Panc1 (cell line): Measurements from ENCODE around the gene SLC25A41. TPM values are rescaled to one million over a fixed set of nuclear protein-coding genes. Genes with fewer than 3 reads are reported as not detected.

Experiments
- ATAC-seq: fragments of 200-7000 bp; cut with Tn5 transposase; 2 replicates; pipeline ENCODE4 v1.9.1; 2020; ENCODE audit warnings: mild to moderate bottlenecking, moderate library complexity
- BruUV-seq: library from RNA; stranded (reverse); fragments of 400-500 nt; replicated peaks from 2 replicates; lab custom pipeline; 2021; lab: Mats Ljungman, UMichigan
- CTCF ChIA-PET: fragments of 300-600 bp; sonication (Branson Sonifier 250); formaldehyde crosslinking; loops from one replicate; lab custom pipeline; 2022; ENCODE audit warnings: antibody characterized with exemption; lab: Charles Lee
- POLR2A ChIA-PET: fragments of 300-600 bp; sonication (Branson Sonifier 250); formaldehyde crosslinking; loops from one replicate; lab custom pipeline; 2022; ENCODE audit warnings: antibody characterized with exemption; lab: Charles Lee
- DNase-seq: peaks from one replicate; pipeline ENCODE4 v3.0.0-alpha.2; 2010; ENCODE audit warnings: low read depth, low spot score
- H3K27ac ChIP-seq: 2 replicates; pipeline ENCODE4 v1.5.1; 2011; ENCODE audit warnings: mild to moderate bottlenecking, low read length, inconsistent platforms
- H3K27me3 ChIP-seq: fragments of 200-500 bp; sonication (Bioruptor generic); 2 replicates; pipeline ENCODE4 v1.6.0; 2014; ENCODE audit warnings: low read length, inconsistent platforms; ENCODE audit not compliant: control insufficient read depth, insufficient read depth
- H3K36me3 ChIP-seq: fragments of 200-500 bp; sonication (Bioruptor generic); 2 replicates; pipeline ENCODE4 v1.5.1; 2014; ENCODE audit warnings: inconsistent platforms, mild to moderate bottlenecking, low read length, moderate library complexity; ENCODE audit not compliant: control insufficient read depth, insufficient read depth
- H3K4me1 ChIP-seq: 2 replicates; pipeline ENCODE4 v1.5.1; 2011; ENCODE audit warnings: inconsistent platforms, mild to moderate bottlenecking, low read length, moderate library complexity; ENCODE audit not compliant: control insufficient read depth, insufficient read depth
- H3K4me3 ChIP-seq, 2 experiments: 2 replicates each; pipeline ENCODE4 v1.5.1; 2011 to 2012; ENCODE audit warnings: low read depth in 2 of 2, low read length in 2 of 2, mild to moderate bottlenecking in 2 of 2, inconsistent platforms in 1 of 2, moderate library complexity in 1 of 2
- H3K9me3 ChIP-seq: fragments of 200-500 bp; sonication (Bioruptor generic); 2 replicates; pipeline ENCODE4 v1.5.1; 2014; ENCODE audit warnings: low read depth, mild to moderate bottlenecking, inconsistent platforms, low read length, moderate library complexity; ENCODE audit not compliant: control insufficient read depth, insufficient read depth
- CTCF ChIP-seq: fragments of 450-650 bp; IDR thresholded peaks from 2 replicates; pipeline ENCODE4 v1.5.1; 2017; ENCODE audit warnings: mild to moderate bottlenecking
- POLR2AphosphoS5 ChIP-seq: IDR thresholded peaks from 2 replicates; pipeline ENCODE4 v1.6.1; 2012; ENCODE audit warnings: mild to moderate bottlenecking, low read depth, low read length, moderate library complexity
- REST ChIP-seq, 2 experiments: IDR thresholded peaks; 2 replicates each; pipeline ENCODE4 v1.6.1; 2011 to 2012; ENCODE audit warnings: low read depth in 2 of 2, control low read depth in 1 of 2, low read length in 1 of 2, mild to moderate bottlenecking in 1 of 2, moderate library complexity in 1 of 2; ENCODE audit not compliant: insufficient read depth in 1 of 2
- SIN3A ChIP-seq: IDR thresholded peaks from 2 replicates; pipeline ENCODE4 v1.6.1; 2012; ENCODE audit warnings: low read depth, mild to moderate bottlenecking, low read length, moderate library complexity, borderline replicate concordance; ENCODE audit not compliant: insufficient read depth
- TCF7L2 ChIP-seq: IDR thresholded peaks from 2 replicates; pipeline ENCODE4 v1.6.1; 2011; ENCODE audit warnings: mild to moderate bottlenecking, low read depth, low read length, inconsistent platforms
- in situ Hi-C: cut with HindIII; loops from 2 replicates; pipeline ENCODE4 v1.10.0; 2016; ENCODE audit warnings: low sequenced_read_pairs, low pct_unique_long_range_greater_than_20kb
- intact Hi-C: fragments of 100-400 bp; cut with micrococcal nuclease; formaldehyde crosslinking; loops from one replicate; pipeline ENCODE4 v1.10.0; 2022; ENCODE audit not compliant: unreplicated experiment
- total RNA-seq: library from RNA; stranded (reverse); gene quantifications from one replicate; pipeline ENCODE4 v1.2.1, GENCODE V29; 2021; ENCODE audit not compliant: unreplicated experiment

The SLC25A41 gene
- total RNA-seq, 1 experiment from 2014 or later, result 0.21 TPM

- peak within 1 kb of the TSS; percentile 80 to 94 for H3K4me3 ChIP-seq
- ATAC-seq (peak; percentile 94), DNase-seq (peak; percentile 75)
- peak within 1 kb of the TSS; percentile 93 for H3K27ac ChIP-seq
- peaks cover 6% of the 10 kb centered on the region for H3K36me3 ChIP-seq
- in situ Hi-C loops (no loop called here), intact Hi-C loops (no loop called here)
- H3K4me1 ChIP-seq, result peaks cover 7% of the 10 kb centered on the region; the same call in 1 of the 2 replicates
- TF ChIP-seq POLR2AphosphoS5, result peak; percentile 53; the same call in 1 of the 2 replicates
- no peak for TF ChIP-seq REST (IDR thresholded peaks at IDR 0.05; ENCODE audit: insufficient read depth in 1 of 2, low read depth in 2 of 2, low read length in 1 of 2)
- TF ChIP-seq SIN3A, result peak; percentile 84; the same call in 1 of the 2 replicates
- no peaks in the 10 kb centered on the region for H3K27me3 ChIP-seq
- no peaks in the 10 kb centered on the region for H3K9me3 ChIP-seq
- POLR2A ChIA-PET, result no interaction called here
- no TSS peak for BruUV-seq
- CTCF ChIA-PET, result interaction anchor here (0.6 kb wide), 1 partner anchor 415 kb away, joined by 3 read pairs; the partner anchor contains the start of gene RANBP3
These were observed 40.2 kb downstream of the SLC25A41 start, which contains the start of gene GTF2F1 for GRCh38 chr19:6393074-6393982. TSS of gene GTF2F1 (minus strand) at chr19:6393164. CDS start at chr19:6392995, 169 bp downstream.

GRCh38 chr19:6392221-6393073, 41.1 kb downstream of the SLC25A41 start:
- CTCF ChIA-PET, result interaction anchor here (0.6 kb wide), 1 partner anchor 414 kb away, joined by 3 read pairs; the partner anchor contains the start of gene RANBP3
- peaks cover 7% of the 10 kb centered on the region; the same call in 1 of the 2 replicates for H3K4me1 ChIP-seq
- H3K27me3 ChIP-seq, result no peaks in the 10 kb centered on the region
- in situ Hi-C loops (no loop called here), intact Hi-C loops (no loop called here)
- H3K27ac ChIP-seq, result peak overlapping the region; percentile 93
- peaks cover 6% of the 10 kb centered on the region for H3K36me3 ChIP-seq
- POLR2A ChIA-PET, result no interaction called here
- TSS peak; percentile 86 for BruUV-seq
- TF ChIP-seq REST (IDR thresholded peaks at IDR 0.05; ENCODE audit: insufficient read depth in 1 of 2, low read depth in 2 of 2, low read length in 1 of 2), result no peak
- no peak for TF ChIP-seq SIN3A
- TF ChIP-seq TCF7L2, result no peak
- no peak for TF ChIP-seq CTCF
- no peak for TF ChIP-seq POLR2AphosphoS5
- ATAC-seq (no peak; the same call in 1 of the 2 replicates), DNase-seq (no peak)
- H3K4me3 ChIP-seq, result peak overlapping the region; percentile 80 to 94
- H3K9me3 ChIP-seq, result no peaks in the 10 kb centered on the region
